Cardiac fibroblast (primary cell): ENCODE measurements around the gene TRIM24.

Source experiments
- DNase-seq, 2 donors: peaks; one replicate each; pipeline versions ENCODE4 v3.0.0 to v3.0.0-alpha.2; 2010; ENCODE audit warnings: low read depth in 2 of 2
- H3K4me3 ChIP-seq, 2 donors: replicated peaks in 1 of 2; 1 replicate in 1 of 2; 2 replicates in 1 of 2; pipeline ENCODE4 v1.5.1; 2011; ENCODE audit warnings: low read depth in 2 of 2, low read length in 2 of 2, mild to moderate bottlenecking in 2 of 2, moderate library complexity in 1 of 2
- CTCF ChIP-seq: IDR thresholded peaks from one replicate; pipeline ENCODE4 v1.5.1; 2011; ENCODE audit warnings: low read depth, mild to moderate bottlenecking, low read length, inconsistent platforms

The TRIM24 gene

GRCh38 chr7:138553805-138554204 is 93.7 kb downstream of the TRIM24 start:
- H3K4me3 ChIP-seq, result no peak overlapping the region
- TF ChIP-seq CTCF, result no peak
- DNase-seq, result no peak

GRCh38 chr7:138554674-138555073 is 94.6 kb downstream of the TRIM24 start:
- no peak for TF ChIP-seq CTCF
- H3K4me3 ChIP-seq, result no peak overlapping the region
- DNase-seq, result no peak

- H3K4me3 ChIP-seq, result no peak overlapping the region
- TF ChIP-seq CTCF, result no peak
- DNase-seq, result no peak
Observed at GRCh38 chr7:138555684-138556083, 95.6 kb downstream of the TRIM24 start.

- DNase-seq, result peak; percentile 17 to 21
- no peak overlapping the region for H3K4me3 ChIP-seq
- no peak for TF ChIP-seq CTCF
Observed at GRCh38 chr7:138556771-138557484, 96.9 kb downstream of the TRIM24 start.

GRCh38 chr7:138559448-138559847 is 99.4 kb downstream of the TRIM24 start:
- no peak for DNase-seq
- no peak for TF ChIP-seq CTCF
- no peak overlapping the region for H3K4me3 ChIP-seq

- no peak for TF ChIP-seq CTCF
- no peak overlapping the region for H3K4me3 ChIP-seq
- no peak for DNase-seq
Observed at GRCh38 chr7:138563808-138564207, 103.7 kb downstream of the TRIM24 start.

- no peak overlapping the region for H3K4me3 ChIP-seq
- TF ChIP-seq CTCF, result no peak
- no peak for DNase-seq
Observed at GRCh38 chr7:138564365-138564764, 104.3 kb downstream of the TRIM24 start.
